Cerebellar cortex (tissue), 1 donor: ENCODE measurements around the gene BMP7.
A peak's percentile ranks its signal among the peaks of the same experiment; 100 is the strongest.

Experiments used
- DNase-seq: peaks from one replicate; pipeline ENCODE4 v3.0.0-alpha.2; 2015; ENCODE audit warnings: low spot score

The BMP7 gene

DNA sequence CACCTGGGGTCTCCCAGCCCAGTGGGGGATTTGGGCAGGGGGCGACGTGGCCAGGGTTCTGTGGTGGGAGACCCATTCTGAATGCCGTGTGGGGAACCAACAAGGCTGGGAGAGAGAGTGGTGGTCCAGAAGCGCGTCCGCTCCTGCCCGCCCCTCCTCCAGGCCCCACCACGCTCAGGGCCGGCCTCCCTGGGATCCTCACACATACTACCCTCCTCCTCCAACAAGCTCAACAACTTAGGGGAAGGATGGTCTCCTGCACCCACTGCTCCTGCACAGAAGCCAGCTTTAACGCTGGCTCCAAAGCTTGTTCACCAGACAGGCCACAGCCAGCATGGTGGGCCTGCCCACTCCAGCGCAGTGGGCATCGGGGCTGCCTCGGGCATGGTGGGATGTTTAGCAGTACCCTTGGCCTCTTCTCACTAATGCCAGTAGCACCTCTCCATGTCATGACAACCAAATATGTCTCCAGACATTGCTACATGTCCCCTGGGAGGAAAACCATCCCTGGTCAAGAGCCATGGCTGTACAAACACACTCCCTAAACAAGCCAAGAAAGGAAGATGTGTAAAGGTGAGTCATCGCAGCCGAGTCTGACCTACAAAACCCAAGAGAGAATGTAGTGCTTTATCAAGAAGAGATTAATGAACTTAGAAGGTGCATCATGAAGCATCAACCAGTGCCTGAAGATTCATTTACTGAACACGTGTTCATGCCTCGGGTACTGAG, 75.7 kb downstream of the BMP7 start:
- DNase-seq, result no peak

DNA sequence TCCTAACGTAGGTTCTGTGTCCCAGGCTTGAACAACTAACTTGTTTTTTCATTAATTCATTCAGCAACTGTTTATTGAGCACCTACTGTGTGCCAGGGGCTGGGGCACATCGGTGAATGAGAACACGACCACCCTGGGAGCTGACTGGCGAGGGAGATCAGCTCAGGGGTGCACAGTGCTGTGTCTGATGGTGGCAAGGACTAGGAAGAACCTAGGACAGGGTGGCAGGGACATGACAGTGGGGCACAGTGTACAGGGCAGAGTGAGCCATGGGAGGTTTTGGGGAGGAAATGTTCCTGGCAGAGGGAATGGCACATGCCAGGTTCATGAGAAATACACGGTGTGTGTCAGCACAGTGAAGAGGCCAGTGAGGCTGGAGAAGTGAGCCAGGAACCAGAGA, 76.7 kb downstream of the BMP7 start:
- no peak for DNase-seq

DNA sequence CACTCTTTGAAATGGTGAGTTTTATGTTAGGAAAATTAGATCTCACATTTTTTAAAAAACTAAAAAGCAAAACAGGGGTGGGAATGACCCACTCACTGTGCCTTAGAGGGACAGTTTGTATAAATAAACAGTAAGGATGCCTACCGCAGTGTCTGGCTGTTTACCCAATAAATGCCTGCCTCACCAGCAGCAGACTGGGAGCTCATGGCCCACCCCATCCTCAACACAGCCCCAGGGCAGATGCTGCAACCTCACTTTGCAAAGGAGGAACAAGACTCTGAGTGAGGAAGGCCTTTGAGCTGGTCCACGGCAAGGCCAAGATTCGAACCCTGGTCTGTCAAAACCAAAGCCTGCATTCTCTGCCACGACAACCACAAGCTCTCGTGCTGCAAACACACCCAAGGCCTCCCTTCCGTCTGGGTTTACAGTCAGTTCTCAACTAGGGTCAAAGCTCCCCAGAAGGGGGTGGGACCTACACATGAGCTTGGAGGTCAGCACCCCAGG, 77.8 kb downstream of the BMP7 start:
- no peak for DNase-seq

DNA sequence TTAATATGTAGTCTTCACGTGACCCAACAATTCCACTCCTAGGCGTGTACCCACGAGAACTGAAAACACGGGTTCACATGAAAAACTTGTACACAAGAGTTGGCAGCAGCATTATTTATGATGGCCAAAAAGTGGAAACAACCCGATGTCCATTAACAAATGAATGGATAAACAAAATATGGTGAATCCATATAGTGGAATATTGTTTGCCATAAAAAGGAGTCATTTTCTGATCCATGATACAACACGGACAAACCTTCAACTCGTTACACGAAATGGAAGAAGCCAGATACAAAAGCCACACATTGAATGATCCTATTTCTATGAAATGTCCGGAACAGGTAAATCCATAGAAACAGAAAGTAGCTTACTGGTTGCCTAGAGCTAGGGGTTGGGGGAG, 78.4 kb downstream of the BMP7 start:
- no peak for DNase-seq

DNA sequence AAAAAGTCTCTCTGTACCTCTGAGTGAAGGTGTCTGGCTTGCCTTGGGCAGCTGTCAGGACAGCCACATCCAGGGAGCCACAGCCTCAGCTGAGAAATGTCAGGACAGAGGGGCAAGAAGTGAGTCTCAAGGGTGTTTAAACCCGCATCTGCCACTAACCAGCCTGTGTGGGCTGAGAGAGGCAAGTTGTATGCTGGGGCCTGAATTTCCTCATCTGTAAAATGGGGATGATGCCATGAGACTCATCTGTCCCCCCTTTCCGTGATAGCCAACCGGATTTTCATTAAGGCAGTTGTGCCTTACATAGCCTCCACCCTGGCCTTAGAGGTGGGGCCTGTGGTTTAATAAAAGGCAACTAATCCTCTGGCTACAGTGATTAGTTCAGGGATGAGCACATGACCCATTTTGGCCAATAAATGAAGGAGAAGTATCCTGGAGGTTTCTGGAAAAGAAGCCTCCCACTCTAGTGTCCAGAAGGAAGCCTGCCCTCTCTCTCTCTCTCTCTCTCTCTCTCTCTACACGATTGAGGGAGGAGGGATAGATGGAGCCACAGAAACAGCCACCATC, 79.3 kb downstream of the BMP7 start:
- no peak for DNase-seq

DNA sequence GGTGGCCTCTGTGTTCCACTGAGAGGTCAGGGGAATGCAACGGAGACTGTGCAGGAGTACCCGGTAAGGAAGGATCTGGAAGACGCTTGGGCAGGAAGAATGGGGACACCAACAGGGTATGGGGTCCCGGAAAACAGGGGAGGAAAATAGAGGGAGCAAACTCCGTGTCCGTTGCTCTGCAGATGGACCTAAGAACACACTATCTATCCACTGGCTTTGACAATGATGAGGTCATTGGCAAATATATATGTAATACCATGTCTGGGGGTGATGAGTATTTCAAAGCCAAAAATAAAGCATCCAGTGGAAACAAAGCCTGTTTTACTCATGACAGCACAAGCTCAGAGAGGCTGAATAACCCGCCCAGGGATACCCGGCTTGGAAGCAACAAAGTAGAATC, 80.2 kb downstream of the BMP7 start:
- no peak for DNase-seq

DNA sequence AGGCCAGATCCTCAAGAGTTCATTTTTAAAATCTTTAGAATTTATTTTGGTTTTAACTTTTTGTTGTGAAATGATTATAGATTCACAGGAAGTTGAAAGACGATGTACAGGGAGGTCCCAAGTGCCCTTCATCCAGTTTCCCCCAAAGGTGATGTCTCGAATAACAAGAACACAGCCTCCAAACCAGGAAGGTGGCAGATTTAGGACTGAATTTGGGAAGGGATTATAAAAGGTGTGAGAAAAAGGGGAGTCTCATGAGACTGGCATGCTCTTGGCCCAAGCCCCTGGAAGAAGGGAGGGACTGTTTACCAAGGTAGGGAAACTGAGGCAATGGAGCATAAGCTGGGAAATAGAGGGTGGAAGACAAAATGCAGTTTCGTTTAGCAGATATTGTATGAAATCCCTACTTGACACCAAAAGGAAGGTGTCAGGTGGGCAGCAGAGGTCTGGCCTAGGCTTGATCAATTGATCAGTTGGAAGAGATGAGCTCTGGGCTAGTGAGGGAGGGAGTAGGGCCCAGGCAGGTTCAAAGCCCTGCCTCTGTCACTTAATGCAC, 81.2 kb downstream of the BMP7 start:
- DNase-seq, result no peak

DNA sequence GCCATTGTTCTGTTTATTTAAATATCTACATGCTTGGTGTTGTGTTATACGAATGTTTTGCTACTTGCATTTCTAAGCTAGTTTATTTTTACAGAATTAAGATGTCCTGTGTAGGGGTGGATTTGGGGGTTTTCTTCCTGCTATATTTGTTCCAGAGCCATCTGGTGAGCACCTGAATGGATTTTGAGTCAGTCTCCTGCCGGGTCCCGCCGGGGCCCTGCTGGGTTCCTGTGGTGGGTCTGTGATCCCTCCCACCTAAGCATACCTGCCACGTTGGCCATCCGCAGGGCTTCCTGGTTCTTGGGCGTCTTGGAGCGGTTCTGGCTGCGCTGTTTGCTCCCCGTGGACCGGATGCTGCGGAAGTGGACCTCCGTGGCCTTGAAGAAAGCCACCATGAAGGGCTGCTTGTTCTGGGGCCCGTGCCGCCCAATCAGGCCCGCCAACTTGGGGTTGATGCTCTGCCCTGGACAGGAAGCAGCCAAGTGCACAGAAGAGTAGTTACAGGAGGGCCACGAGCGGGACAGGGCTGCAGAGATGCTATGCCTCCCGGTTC, 82.9 kb downstream of the BMP7 start:
- DNase-seq, result no peak

DNA sequence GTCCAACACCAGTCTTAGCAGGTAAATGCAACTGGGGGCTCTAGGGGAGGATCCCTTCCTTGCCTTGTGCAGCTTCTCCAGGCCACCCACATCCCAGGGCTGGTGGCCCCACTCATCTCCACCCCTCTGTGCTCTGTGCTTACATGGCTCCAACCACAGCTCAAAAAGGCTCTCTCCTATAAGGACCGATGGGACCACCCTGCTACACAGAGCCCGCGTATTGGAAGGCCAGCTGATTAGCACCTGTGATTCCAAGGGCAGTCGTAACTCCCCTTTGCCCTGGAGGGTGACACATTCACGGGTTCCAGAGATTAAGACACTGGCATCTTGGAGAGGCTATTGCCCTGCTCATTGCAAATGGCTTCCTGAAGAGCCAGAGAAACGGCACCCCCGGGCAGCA, 84.8 kb downstream of the BMP7 start:
- DNase-seq, result no peak

DNA sequence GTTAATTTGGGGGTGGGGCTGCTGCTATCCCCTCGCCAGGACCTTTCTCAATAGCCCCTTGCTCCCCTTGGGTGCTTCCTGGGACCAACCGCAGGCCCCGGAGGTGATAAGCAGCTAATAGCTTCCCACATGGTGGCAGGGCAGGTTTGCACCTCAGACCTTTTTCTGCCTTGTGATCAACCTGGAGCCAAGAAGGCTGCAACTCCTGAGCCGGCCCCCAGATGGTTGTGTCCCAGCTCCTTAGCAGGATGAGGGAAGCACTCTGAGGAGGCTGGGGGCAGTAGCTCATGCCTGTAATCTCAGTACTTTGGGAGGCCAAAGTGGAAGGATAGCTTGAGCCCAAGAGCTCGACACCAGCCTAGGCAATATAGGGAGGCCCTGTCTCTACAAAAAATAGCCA, 85.5 kb downstream of the BMP7 start:
- DNase-seq, result no peak

DNA sequence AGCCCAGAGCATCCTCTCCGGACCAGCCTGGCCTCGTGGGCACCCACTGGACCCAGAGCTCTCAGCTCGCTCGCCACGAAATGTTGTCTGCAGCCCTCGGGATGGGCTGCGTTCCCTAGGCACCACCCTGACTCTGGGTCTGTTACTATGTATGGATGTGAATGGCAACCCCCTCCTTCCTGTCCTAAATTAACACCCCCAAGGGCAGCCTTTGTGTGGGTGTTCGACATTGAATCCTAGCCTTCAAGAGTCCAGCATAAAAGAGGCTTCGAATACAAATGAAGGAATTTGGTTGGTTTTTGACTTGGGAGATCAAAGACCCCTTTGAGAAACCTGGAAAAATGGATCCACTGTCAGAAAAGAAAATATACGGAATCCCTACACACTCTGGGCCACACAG, 86.1 kb downstream of the BMP7 start:
- DNase-seq, result no peak

DNA sequence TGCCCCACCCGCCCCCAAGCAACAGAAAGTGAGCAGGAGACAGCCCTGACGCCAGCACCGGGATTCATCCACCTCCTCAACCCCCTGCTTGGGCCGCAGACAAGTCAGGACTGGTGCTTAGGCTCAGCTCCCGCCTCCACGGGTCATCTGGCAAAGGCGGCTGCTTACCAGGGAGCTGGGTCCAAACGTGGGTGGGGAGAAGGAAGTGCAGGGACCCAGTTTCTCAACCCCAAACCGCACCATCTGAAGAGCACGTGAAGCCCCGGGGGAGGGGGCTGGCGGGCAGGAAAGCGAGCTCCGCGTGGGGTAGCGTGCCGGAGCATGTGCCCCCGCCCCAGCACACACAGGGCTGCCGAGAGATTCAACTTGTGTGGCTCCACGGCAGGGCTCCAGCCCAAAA, 87.2 kb downstream of the BMP7 start:
- no peak for DNase-seq

DNA sequence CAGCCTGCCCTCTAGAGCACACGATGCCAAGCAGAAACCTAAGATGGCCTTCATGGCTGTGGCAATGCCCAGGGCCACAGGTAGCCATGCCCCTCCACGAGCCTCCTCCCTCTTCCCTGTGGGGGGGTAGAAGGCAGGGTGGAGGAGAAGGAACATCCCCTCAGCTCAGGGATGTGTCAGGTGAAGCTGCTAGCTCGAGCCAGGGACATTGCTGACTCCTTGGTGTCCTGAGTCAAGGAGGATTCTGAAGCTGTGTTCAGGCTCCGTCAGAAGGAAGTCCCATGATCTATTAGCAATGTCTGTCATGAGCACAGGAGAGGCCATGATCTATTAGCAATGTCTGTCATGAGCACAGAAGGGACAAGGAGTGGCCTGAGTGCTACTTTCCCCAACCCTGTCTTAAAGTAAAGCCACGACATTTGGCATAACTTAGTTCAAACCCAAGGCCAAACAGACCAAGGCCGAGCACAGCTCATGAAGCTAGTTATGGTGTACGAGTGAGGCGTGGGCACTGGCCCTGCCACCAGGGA, 87.8 kb downstream of the BMP7 start:
- DNase-seq, result no peak

DNA sequence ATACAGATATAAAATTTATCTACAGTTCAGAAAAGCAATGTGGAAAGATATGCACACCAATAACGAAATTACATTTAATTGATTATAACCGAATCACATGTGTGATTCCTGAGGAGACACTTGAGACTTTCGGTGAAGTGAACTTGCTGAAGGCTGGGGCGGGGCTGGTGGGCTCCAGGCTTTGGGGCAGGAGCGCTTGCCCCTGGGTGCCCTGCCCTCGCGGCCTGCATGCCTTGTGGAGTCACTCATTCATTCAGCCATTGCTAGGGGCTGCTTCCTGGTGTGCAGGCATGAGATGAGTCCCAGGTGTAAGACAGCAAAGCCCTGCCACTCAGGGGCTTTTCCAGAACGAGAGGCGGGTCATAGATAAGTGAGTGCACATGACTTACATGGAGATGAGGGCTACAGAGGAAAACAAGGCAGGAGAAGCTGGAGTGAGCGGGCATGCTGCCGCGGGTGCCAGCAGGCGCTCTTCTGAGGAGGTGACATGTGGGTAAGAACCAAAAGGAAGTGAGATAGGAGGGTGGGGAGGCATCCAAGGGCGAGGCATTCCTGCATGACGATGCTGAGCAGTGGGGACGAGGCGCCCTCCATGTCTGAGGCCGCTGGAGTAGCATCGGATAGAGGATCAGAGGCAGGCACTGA, 88.7 kb downstream of the BMP7 start:
- DNase-seq, result no peak

DNA sequence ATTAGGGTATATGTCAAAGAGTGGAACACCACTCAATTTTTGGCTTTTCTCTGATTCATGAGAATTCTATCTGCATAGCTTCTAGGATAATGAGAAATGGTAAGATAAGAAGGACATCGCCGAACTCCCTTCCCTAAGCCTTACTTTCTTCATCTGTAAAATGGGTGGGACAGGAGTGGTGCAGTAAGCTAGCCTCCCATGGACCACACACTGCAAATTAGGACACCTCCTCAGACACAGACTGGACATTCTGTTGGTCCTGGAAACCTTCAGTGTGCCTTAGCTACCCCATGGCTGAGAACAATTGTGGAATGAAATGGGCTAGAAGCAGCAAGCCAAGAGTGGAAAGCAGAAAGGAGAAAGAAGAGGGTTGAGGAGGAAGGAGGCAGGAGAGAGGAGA, 89.6 kb downstream of the BMP7 start:
- DNase-seq, result no peak

DNA sequence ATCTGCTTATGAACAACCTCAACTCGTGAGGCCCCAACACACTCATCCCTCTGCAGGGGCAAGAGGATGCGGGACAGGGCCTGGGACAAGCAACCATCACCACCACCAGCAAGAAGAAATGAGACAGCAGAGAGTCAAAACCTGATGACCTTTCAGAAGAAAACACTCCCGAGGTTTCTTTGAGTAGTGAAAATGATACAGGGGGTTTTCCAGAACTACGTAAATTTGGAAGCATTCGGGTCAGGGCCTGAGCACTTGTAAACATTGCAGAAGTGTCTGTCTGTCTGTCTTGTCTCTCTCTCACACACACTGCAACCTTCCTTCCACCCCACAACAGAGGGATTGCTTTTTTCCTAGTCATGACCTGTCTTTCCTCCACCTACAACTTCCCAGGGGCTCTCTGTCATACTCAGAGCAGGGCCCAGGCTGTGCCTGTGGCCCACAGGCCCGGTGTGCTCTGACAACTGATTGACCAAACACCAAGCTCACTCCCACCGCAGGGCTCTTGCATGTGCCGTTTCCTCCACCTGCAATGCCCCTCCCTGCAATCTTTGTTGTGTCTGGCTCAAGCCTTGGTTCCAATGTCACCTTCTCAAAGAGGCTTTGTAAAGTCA, 90.9 kb downstream of the BMP7 start:
- DNase-seq, result no peak

DNA sequence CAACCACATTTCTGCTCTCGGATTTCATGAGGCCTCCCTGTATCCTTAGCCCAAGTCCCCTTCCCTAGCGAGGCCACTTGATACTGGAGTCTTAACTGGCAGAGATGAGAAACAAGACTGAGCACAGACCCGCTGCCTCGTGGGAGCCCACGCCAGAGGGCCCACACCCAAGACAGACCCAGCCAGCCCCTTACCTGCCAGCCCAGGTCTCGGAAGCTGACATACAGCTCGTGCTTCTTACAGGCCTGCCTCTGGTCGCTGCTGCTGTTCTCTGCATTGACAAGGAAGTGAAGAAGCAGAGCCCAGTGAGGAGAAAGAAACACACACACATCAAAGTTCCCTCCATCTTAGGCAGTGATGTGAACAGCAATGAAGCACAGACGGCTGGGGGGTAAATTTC, 91.7 kb downstream of the BMP7 start:
- no peak for DNase-seq

DNA sequence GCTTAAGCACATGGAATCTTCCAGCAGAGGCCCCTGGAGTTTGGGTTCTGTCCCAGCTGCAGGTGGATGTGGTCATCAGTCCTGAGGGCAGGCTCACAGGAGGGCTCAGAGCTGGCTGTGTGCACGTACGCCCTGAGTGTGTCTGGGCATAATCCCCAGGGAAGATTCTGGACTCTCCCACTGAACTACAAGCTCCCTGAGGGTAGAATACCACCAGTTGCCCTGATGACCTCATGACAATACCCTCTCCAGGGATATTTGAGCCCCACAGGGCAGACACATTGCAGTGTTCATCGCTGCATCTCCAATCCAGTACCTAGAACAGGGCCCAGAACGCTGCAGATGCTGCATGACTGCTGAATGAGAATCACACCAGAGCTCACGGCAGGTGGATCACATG, 92.5 kb downstream of the BMP7 start:
- DNase-seq, result no peak

DNA sequence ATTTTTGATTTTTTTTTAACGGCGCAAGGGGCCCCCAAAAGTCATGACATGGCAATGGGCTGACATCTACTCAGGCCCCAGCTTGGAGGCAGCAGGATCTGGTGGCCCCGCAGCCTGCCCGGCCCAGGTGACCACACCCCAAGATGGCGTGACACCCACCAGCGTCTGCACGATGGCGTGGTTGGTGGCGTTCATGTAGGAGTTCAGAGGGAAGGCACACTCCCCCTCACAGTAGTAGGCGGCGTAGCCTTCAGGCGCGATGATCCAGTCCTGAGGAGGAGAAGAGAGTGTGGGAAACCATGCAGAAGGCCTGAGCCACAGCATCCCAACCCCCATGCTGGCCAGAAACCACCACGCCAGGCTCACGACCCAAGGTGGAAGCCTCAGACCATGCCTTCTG, 93.4 kb downstream of the BMP7 start:
- no peak for DNase-seq

DNA sequence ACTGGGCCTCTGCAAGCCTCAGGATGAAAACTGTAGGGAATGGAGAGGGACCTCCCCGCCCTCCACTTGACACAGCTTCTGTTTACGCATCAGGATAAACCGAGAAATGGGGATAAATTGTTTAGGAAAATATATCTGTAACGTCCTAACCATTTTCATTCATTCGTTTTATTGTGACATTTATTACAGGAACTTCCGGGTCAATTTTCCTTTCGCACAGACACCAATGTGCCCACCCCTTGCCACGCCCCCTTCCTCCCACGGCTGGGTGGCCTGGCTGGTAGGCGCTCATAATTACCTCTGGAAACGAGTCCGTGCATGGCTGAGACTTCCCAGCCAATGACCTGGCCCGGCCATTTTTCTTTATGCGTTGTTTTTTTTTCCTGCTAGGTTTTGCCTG, 96.1 kb downstream of the BMP7 start:
- DNase-seq, result no peak

DNA sequence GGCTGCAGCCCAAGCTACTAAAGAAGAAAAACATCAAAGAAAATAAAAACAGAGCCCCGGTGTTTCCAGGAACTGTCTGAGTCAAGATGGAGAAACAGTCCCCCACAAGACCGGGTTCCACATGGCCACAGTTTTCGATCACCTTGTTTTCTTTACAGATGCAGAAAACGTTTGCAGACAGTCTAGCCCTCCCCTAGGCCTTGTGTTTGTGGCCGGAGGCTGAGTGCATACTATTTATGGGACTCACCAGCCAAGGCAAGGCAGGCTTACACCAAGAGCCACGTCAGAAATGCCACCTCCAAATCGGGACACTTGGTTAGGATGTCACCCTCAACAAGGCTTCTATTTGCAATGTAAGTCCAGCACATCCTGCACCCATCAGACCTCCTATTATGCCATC, 97.3 kb downstream of the BMP7 start:
- DNase-seq, result no peak

DNA sequence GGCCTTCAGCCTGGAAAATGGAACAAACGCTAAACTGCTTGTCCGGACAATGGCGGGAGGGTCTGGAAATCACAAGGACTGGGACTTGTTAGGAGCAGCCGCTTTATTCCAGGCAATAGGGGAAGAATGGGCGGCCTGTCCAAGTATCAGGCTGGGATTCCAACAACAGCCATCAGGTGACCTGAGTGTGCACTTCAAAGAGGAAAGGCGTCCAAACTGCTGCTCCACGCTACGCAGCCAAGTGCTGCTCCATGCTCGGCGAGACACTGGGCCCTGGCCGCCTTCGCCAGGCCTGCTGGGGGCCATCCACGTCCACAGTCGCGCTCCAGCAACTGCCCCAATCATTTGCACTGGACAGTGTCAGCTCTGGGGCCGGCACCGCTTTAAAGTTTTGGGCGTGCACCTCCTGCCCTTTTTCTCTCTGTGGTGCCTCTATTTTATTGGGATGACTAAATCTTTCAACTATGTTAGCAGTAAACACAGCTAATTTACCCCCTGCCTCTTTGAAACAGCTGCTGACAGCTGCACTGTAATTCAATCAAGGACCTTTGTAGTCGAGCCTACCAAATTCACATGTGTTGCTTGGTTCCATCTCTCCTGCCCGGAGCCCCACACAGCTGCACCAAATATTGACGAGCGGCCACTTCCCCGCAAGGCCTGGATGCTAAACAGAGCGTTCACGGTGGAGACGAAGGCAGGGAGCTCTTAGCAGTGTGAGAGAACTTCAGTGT, 98.3 kb downstream of the BMP7 start:
- peak; percentile 42 for DNase-seq
